Adrenal gland (tissue), 12 donors: Measurements from ENCODE around the gene PLPP4. TPM values are rescaled to one million over a fixed set of nuclear protein-coding genes. Genes with fewer than 3 reads are reported as not detected.

ENCODE experiments used
- DNase-seq, 7 donors: peaks; one replicate each; pipeline ENCODE4 v3.0.0-alpha.2; 2019 to 2020
- H3K27ac ChIP-seq, 5 donors: fragments of 200-600 bp; sonication (generic) in 4 of 5; 1 replicate in 3 of 5; 2 replicates in 2 of 5; pipeline versions ENCODE4 v1.5.1 to v1.8.0; 2016 to 2020; ENCODE audit warnings: mild to moderate bottlenecking in 1 of 5
- H3K27me3 ChIP-seq: fragments of 200-600 bp; 2 replicates; pipeline ENCODE4 v1.8.0; 2021
- H3K36me3 ChIP-seq, 2 donors: fragments of 200-600 bp; replicated peaks in 1 of 2; 1 replicate in 1 of 2; 2 replicates in 1 of 2; pipeline versions ENCODE4 v1.5.1 to v1.8.0; 2018 to 2022
- H3K4me1 ChIP-seq, 2 donors: fragments of 200-600 bp; replicated peaks in 1 of 2; 1 replicate in 1 of 2; 2 replicates in 1 of 2; pipeline versions ENCODE4 v1.5.1 to v1.8.0; 2018 to 2021
- H3K4me3 ChIP-seq, 4 donors: fragments of 200-600 bp; sonication (generic) in 3 of 4; one replicate each; pipeline ENCODE4 v1.5.1; 2016 to 2018
- H3K9me3 ChIP-seq, 3 donors: fragments of 200-600 bp; sonication (generic) in 1 of 3; replicated peaks in 1 of 3; 1 replicate in 2 of 3; 2 replicates in 1 of 3; pipeline versions ENCODE4 v1.5.1 to v1.8.0; 2016 to 2021
- CTCF ChIP-seq, 6 experiments: fragments of 450-650 bp in 4 of 6; fragments of 200-600 bp in 2 of 6; sonication (generic) in 1 of 6; IDR thresholded peaks; 1 replicate in 5 of 6; 2 replicates in 1 of 6; pipeline versions ENCODE4 v1.5.1 to v1.8.0; 2016 to 2021; ENCODE audit warnings: antibody characterized with exemption in 6 of 6, mild to moderate bottlenecking in 2 of 6, moderate library complexity in 1 of 6
- POLR2A ChIP-seq, 2 donors: fragments of 450-650 bp; IDR thresholded peaks; one replicate each; pipeline ENCODE4 v1.6.1; 2017; ENCODE audit warnings: antibody characterized with exemption in 2 of 2, mild to moderate bottlenecking in 2 of 2, moderate library complexity in 1 of 2
- WGBS, 4 donors: extraction: QIAGEN DNeasy Blood & Tissue Kit in 2 of 4; methylation state at CpG; one replicate each; pipeline versions ENCODE4 v1.1.5 to v1.1.7; 2013 to 2017; 5-methylcytosine and 5-hydroxymethylcytosine counted together
- intact Hi-C, 2 donors: fragments of 100-400 bp; cut with DNase I; formaldehyde crosslinking; loops; one replicate each; pipeline versions ENCODE4 v1.14.1 to v1.15.0; 2022 to 2023
- polyA plus RNA-seq, 3 donors: library from polyadenylated mRNA; stranded (reverse); fragments of 200-250 nt in 2 of 3; fragments of 350-450 nt in 1 of 3; fragmentation: Illumina TruSeq in 1 of 3; extraction: RNeasy Lipid Tissue Mini Kit (QIAGEN cat#74804) in 1 of 3; gene quantifications; one replicate each; pipeline ENCODE4 v1.2.3, GENCODE V29; 2013 to 2014
- total RNA-seq, 9 donors: library from RNA; depleted of rRNA in 4 of 9; stranded (reverse); fragments of >200 nt in 4 of 9; fragments of 120-200 nt in 1 of 9; fragmentation: NEBNext Ultra II Directional in 1 of 9; extraction: Animal tissue kit (Norgen Biotek cat#: 25700) in 1 of 9; gene quantifications; one replicate each; pipeline versions ENCODE4 v1.1.0 to v1.2.4, GENCODE V29; 2013 to 2023
- donor health status: healthy with polysubstance abuse.
- donor health status: Bipolar disorder and iron deficiency.
- donor health status: DM: yes; HTN: yes; CAD: no.
- donor health status: DM: no; HTN: no; CAD: no.
- donor health status: DM: no; HTN: no; CAD: no.
- donor health status: DM: yes; HTN: yes; CAD: no.

Gene PLPP4
- total and polyA plus RNA-seq, 12 donors, result 0.09 to 1.4 TPM; not detected in 10

- H3K9me3 ChIP-seq, result peaks cover 0 to 9% (median 0%) of the 10 kb centered on the region in 3 donors
- WGBS, 4 donors, result 63 to 72% (median 64%) methylated on average over 1 of the region's 1 CpG
- H3K36me3 ChIP-seq, result no peaks in the 10 kb centered on the region
- H3K27ac ChIP-seq, result no peak overlapping the region
- intact Hi-C loops, result no loop called here
- H3K4me3 ChIP-seq, result no peak overlapping the region
- TF ChIP-seq POLR2A (IDR thresholded peaks at IDR 0.05) (no peak), CTCF (IDR thresholded peaks at IDR 0.05) (no peak)
- no peaks in the 10 kb centered on the region for H3K4me1 ChIP-seq
- no peaks in the 10 kb centered on the region for H3K27me3 ChIP-seq
- no peak for DNase-seq
These were observed 17.9 kb downstream of the PLPP4 start for GRCh38 chr10:120474956-120475355.

- Histone ChIP-seq H3K9me3 (peaks cover 0 to 6% (median 0%) of the 10 kb centered on the region in 3 donors), H3K36me3 (no peaks in the 10 kb centered on the region), H3K4me1 (no peaks in the 10 kb centered on the region), H3K27me3 (no peaks in the 10 kb centered on the region), H3K27ac (no peak overlapping the region), H3K4me3 (no peak overlapping the region)
- TF ChIP-seq POLR2A (IDR thresholded peaks at IDR 0.05) (no peak), CTCF (IDR thresholded peaks at IDR 0.05) (no peak)
- WGBS, 4 donors, result 76 to 86% (median 82%) methylated on average over 10 of the region's 10 CpGs
- no peak for DNase-seq
- intact Hi-C loops, result no loop called here
These were observed 19.1 kb downstream of the PLPP4 start for GRCh38 chr10:120475844-120476791.

GRCh38 chr10:120477021-120477742, 20.2 kb downstream of the PLPP4 start:
- no peaks in the 10 kb centered on the region for H3K27me3 ChIP-seq
- H3K4me3 ChIP-seq, result no peak overlapping the region
- H3K36me3 ChIP-seq, result no peaks in the 10 kb centered on the region
- H3K4me1 ChIP-seq, result no peaks in the 10 kb centered on the region
- H3K27ac ChIP-seq, result no peak overlapping the region
- WGBS, 4 donors, result 34 to 45% (median 43%) methylated on average over 8 of the region's 8 CpGs
- intact Hi-C loops, result no loop called here
- TF ChIP-seq CTCF (IDR thresholded peaks at IDR 0.05) (no peak), POLR2A (IDR thresholded peaks at IDR 0.05) (no peak)
- H3K9me3 ChIP-seq, result no peaks in the 10 kb centered on the region
- no peak for DNase-seq

GRCh38 chr10:120477743-120478141, 20.7 kb downstream of the PLPP4 start:
- WGBS, 4 donors, result 36 to 73% (median 69%) methylated on average over 2 to 3 of the region's 3 CpGs
- no peak for DNase-seq
- TF ChIP-seq CTCF (IDR thresholded peaks at IDR 0.05), result no peak
- no peak for TF ChIP-seq POLR2A (IDR thresholded peaks at IDR 0.05)
- intact Hi-C loops, result no loop called here
- H3K27ac ChIP-seq, result no peak overlapping the region
- no peaks in the 10 kb centered on the region for H3K9me3 ChIP-seq
- no peak overlapping the region for H3K4me3 ChIP-seq
- no peaks in the 10 kb centered on the region for H3K4me1 ChIP-seq
- H3K27me3 ChIP-seq, result no peaks in the 10 kb centered on the region
- no peaks in the 10 kb centered on the region for H3K36me3 ChIP-seq
